ENCODE results near the gene HOOK2.
A peak's percentile ranks its signal among the peaks of the same experiment; 100 is the strongest.
"Not testable (repeated sequence)": the region's sequence is repeated elsewhere in the genome, so short reads cannot be mapped to it uniquely, and the experiment has no call there.

HOOK2 gene

DNA sequence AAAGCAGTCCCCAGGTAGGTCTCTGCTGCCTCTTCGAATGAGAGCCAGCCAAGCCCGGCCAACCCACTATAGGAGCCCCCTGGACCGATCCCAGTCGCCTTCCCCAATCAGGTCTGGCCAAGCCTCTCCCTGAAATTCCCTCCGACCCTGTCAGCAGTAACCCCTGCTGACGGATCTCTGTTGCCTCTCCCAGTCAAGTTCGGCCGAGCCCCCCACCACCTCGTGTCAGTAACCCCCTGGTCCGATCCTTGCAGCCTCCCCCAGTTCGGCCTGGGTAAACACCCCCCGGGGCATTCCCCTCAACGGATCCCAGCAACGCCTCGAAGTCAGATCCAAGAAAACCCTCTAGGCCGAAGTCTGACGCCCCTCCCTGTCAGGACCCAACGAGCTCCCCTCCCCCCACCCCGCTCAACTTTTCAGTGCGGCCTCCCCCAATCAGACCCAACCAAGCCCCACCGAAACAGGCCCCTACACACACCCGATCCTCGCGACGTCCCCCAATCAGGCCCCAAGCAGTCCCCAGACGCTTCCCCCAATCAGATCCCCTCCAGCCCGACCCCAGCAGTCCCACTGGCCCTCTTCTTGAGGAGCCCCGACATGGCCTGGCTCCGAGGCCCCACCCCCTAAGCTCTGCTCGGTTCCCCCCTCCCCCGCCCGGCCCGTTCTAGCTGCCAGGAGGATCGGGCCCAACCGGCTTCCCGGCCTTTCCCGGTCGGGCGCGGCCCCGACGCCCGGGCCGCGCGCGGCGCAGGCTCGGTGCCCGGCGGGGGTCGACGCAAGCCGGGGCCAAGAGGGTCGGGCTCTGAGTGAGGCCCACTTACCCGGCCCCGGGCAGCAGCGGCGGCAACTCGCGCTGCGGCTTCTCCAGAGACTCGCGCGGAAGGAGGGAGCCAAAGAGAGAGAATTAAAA is 53.4 kb downstream of the HOOK2 start:
- in situ Hi-C loops (cut with MboI; ENCODE audit: low sequenced_read_pairs) = no loop called here
- peak in 1 of 2 experiments; percentile 78 for DNase-seq (ENCODE audit: low spot score in 2 of 2)
- Histone ChIP-seq H3K4me3 (peak overlapping the region; percentile 52), H3K36me3 (replicated peaks) (peaks cover 32% of the 10 kb centered on the region), H3K4me1 (no peaks in the 10 kb centered on the region), H3K27me3 (ENCODE audit: low read depth) (no peaks in the 10 kb centered on the region), H3K9me3 (no peaks in the 10 kb centered on the region)

DNA sequence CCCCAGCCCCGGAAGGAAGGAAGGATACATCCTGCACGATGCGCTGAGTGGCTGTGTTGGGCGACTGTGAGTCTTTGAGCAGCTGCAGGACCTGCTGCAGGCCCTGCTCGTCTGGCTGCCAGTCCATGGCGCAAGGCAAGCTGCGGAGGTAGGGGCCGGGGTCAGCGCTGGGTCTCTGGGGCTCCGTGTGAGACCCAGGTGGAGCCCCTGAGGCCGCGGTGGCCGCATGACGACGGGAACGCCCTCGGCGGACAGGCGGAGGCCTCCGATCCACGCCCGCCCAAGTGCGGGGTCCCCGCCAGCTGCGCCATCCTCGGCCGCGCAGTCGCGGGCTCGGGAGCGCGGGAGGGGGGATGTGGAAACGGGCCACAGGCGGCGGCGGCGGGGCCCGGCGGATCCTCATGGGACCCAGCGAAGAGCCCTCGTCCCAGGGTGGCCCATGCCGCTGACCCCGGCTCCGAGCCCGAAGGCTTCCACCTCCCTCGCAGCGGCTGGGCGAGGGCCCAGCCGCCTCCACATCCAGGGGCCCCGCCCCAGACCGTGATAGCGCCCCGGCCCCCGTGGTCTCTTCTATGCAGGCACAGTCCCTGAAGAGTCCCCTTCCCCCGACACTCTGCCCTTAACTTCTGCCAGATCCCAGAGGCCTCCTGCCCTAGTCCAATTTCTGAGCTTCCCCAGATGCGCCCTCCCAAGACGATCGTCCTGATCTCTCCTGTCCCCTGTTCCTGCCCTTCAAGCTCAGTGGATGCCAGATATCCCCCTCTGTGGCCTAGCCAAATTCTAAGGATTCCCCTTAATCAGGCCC is 54.3 kb downstream of the HOOK2 start:
- Histone ChIP-seq H3K27me3 (ENCODE audit: low read depth) (no peaks in the 10 kb centered on the region), H3K36me3 (replicated peaks) (peaks cover 41% of the 10 kb centered on the region), H3K4me1 (no peaks in the 10 kb centered on the region), H3K4me3 (peak overlapping the region; percentile 52), H3K9me3 (no peaks in the 10 kb centered on the region)
- in situ Hi-C loops (cut with MboI; ENCODE audit: low sequenced_read_pairs) = no loop called here
- no peak for DNase-seq (ENCODE audit: low spot score in 2 of 2)

DNA sequence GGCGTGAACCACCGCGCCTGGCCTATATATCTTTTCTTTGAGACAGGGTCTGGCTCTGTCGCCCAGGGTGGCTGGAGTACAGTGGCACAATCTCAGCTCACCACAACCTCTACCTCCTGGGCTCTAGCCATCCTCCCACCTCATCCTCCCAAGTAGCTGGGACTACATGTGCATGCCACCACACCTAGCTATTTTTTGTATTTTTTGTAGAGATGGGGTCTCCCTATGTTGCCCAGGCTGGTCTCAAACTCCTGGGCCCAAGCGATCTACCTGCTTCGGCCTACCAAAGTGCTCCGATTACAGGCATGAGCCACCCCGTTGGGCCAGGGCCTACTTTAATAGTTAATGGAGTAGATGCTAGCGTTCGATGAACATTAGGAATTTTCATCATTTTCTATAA is 55.1 kb downstream of the HOOK2 start:
- no peaks in the 10 kb centered on the region for H3K4me1 ChIP-seq
- no peaks in the 10 kb centered on the region for H3K9me3 ChIP-seq
- DNase-seq (ENCODE audit: low spot score in 2 of 2) = no peak
- peaks cover 48% of the 10 kb centered on the region for H3K36me3 ChIP-seq (replicated peaks)
- no peaks in the 10 kb centered on the region for H3K27me3 ChIP-seq (ENCODE audit: low read depth)
- in situ Hi-C loops (cut with MboI; ENCODE audit: low sequenced_read_pairs) = no loop called here
- H3K4me3 ChIP-seq = no peak overlapping the region

DNA sequence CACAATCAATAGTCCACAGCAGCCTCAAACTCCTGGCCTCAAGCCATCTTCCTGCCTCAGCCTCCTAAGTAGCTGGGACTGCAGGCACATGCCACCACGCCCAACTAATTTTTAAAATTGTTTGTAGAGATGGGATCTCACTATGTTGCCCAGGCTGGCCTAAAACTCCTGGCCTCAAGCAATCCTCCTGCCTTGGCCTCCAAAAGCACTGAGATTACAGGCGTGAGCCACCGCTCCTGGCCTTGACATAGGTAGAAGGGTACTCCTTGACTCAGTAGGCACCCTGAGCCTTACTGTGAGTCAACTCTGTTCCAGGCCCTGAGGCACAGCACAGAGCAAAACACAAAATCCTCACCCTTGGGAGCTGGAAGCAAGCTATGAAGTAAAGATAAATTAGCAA is 59.4 kb downstream of the HOOK2 start:
- Histone ChIP-seq H3K27me3 (ENCODE audit: low read depth) (no peaks in the 10 kb centered on the region), H3K36me3 (replicated peaks) (peaks cover 87% of the 10 kb centered on the region), H3K4me1 (no peaks in the 10 kb centered on the region), H3K4me3 (no peak overlapping the region), H3K9me3 (no peaks in the 10 kb centered on the region)
- in situ Hi-C loops (cut with MboI; ENCODE audit: low sequenced_read_pairs) = no loop called here
- no peak for DNase-seq (ENCODE audit: low spot score in 2 of 2)

DNA sequence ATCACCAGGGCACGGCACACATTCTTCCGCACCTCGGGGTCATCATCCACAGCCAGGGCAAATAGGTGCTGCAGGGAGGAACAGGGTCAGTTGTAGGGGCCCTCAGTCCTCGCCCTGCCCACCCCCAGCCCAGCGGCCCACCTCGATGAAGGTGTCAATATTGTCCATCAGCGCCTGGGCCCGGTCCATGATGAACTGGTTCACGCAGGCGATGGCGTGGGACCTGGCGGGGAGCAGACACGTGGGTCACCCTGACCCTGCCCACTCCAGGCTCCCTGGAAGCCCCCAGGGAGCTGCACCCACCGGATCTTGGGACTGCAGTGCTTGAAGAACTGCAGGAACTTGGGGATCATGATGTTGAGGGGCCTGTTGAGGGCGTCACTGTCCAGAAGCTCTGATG is 60.2 kb downstream of the HOOK2 start:
- Histone ChIP-seq H3K27me3 (ENCODE audit: low read depth) (no peaks in the 10 kb centered on the region), H3K36me3 (replicated peaks) (peaks cover 88% of the 10 kb centered on the region), H3K4me3 (no peak overlapping the region), H3K9me3 (no peaks in the 10 kb centered on the region), H3K4me1 (no peaks in the 10 kb centered on the region)
- no peak for DNase-seq (ENCODE audit: low spot score in 2 of 2)
- in situ Hi-C loops (cut with MboI; ENCODE audit: low sequenced_read_pairs) = no loop called here

DNA sequence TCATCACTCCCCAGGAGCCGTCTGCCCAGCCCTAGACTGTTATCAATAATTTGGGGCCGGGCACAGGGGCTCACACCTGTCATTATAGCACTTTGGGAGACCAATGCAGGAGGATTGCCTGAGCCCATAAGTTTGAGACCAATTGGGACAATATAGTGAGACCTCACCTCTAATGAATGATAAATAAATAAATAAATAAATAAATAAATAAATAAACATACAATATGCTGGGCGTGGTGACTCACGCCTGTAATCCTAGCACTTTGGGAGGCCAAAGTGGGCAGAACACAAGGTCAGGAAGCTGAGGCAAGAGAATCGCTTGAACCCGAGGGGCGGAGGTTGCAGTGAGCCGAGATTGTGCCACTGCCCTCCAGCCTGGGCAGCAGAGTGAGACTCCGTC is 62.0 kb downstream of the HOOK2 start:
- H3K4me3 ChIP-seq; H3K9me3 ChIP-seq; in situ Hi-C loops (cut with MboI; ENCODE audit: low sequenced_read_pairs); DNase-seq (ENCODE audit: low spot score in 2 of 2); H3K27me3 ChIP-seq (ENCODE audit: low read depth); H3K4me1 ChIP-seq: not testable (repeated sequence)
- peaks cover 92% of the 10 kb centered on the region for H3K36me3 ChIP-seq (replicated peaks)

Measured in HAP-1 (cell line).